Ovary (tissue), 9 donors: Measurements from ENCODE around the gene SLCO1B3. TPM values are rescaled to one million over a fixed set of nuclear protein-coding genes. Genes with fewer than 3 reads are reported as not detected.

Source experiments
- DNase-seq, 5 donors: peaks; one replicate each; pipeline ENCODE4 v3.0.0-alpha.2; 2019 to 2020
- H3K27ac ChIP-seq, 2 donors: fragments of 200-600 bp; one replicate each; pipeline versions ENCODE4 v1.5.1 to v1.8.0; 2019 to 2022
- H3K27me3 ChIP-seq: fragments of 200-600 bp; one replicate; pipeline ENCODE4 v1.8.0; 2022
- H3K36me3 ChIP-seq: fragments of 200-600 bp; sonication (generic); one replicate; pipeline ENCODE4 v1.5.1; 2019
- H3K4me1 ChIP-seq: one replicate; pipeline ENCODE4 v1.8.1; 2013; ENCODE audit warnings: mild to moderate bottlenecking, moderate library complexity; ENCODE audit not compliant: insufficient read depth
- H3K4me3 ChIP-seq: fragments of 200-600 bp; sonication (generic); one replicate; pipeline ENCODE4 v1.5.1; 2017
- H3K9me3 ChIP-seq, 2 donors: fragments of 200-600 bp in 1 of 2; sonication (generic) in 1 of 2; one replicate each; pipeline versions ENCODE4 v1.5.1 to v1.8.1; 2013 to 2019; ENCODE audit warnings: mild to moderate bottlenecking in 1 of 2, moderate library complexity in 1 of 2
- CTCF ChIP-seq, 3 donors: fragments of 450-650 bp in 2 of 3; fragments of 200-600 bp in 1 of 3; IDR thresholded peaks; one replicate each; pipeline versions ENCODE4 v1.5.1 to v1.8.0; 2016 to 2022; ENCODE audit warnings: antibody characterized with exemption in 3 of 3, mild to moderate bottlenecking in 1 of 3
- EP300 ChIP-seq: sonication (generic); formaldehyde crosslinking; IDR thresholded peaks from one replicate; pipeline ENCODE4 v1.6.1; 2017; ENCODE audit warnings: antibody characterized with exemption
- POLR2A ChIP-seq: fragments of 450-650 bp; IDR thresholded peaks from one replicate; pipeline ENCODE4 v1.6.1; 2017; ENCODE audit warnings: antibody characterized with exemption, mild to moderate bottlenecking, moderate library complexity
- whole genome bisulfite sequencing, 3 donors: extraction: QIAGEN DNeasy Blood & Tissue Kit in 1 of 3; methylation state at CpG; one replicate each; pipeline versions ENCODE4 v1.1.5 to v1.1.7; 2013 to 2017; 5-methylcytosine and 5-hydroxymethylcytosine counted together
- intact Hi-C, 4 donors: fragments of 100-400 bp; cut with DNase I; formaldehyde crosslinking; loops; one replicate each; pipeline versions ENCODE4 v1.11.0 to v1.15.1; 2022 to 2023
- polyA plus RNA-seq, 2 donors: library from polyadenylated mRNA; stranded (reverse); fragments of 200-250 nt in 1 of 2; fragments of 350-450 nt in 1 of 2; fragmentation: Illumina TruSeq in 1 of 2; extraction: RNeasy Lipid Tissue Mini Kit (QIAGEN cat#74804) in 1 of 2; gene quantifications; one replicate each; pipeline ENCODE4 v1.2.3, GENCODE V29; 2013 to 2014
- total RNA-seq, 7 donors: library from RNA; depleted of rRNA in 2 of 7; stranded (reverse); fragments of >200 nt in 2 of 7; fragmentation: NEBNext Ultra II Directional in 3 of 7; extraction: Animal tissue kit (Norgen Biotek cat#: 25700) in 3 of 7; gene quantifications; one replicate each; pipeline versions ENCODE4 v1.1.0 to v1.2.4, GENCODE V29; 2016 to 2023
- donor health status: DM: no; HTN: no; CAD: no; lungs with moderate emphysema.
- donor health status: DM: no; HTN: no; CAD: no.
- donor health status: Bipolar disorder and iron deficiency.
- donor health status: DM: yes; HTN: yes; CAD: no.
- donor health status: DM: no; HTN: no; CAD: no.
- donor health status: DM: yes; HTN: yes; CAD: no.

Gene SLCO1B3
- total and polyA plus RNA-seq, 9 donors, result 0.07 to 0.10 (median 0.10) TPM; not detected in 6

GRCh38 chr12:20885552-20885951, 75.0 kb downstream of the SLCO1B3 start:
- intact Hi-C loops, result no loop called here
- DNase-seq, result no peak
- Histone ChIP-seq H3K27me3 (no peaks in the 10 kb centered on the region), H3K4me3 (no peak overlapping the region), H3K36me3 (no peaks in the 10 kb centered on the region), H3K27ac (no peak overlapping the region), H3K9me3 (no peaks in the 10 kb centered on the region), H3K4me1 (no peaks in the 10 kb centered on the region)
- no peak for TF ChIP-seq EP300
- no peak for TF ChIP-seq CTCF (IDR thresholded peaks at IDR 0.05)
- no peak for TF ChIP-seq POLR2A
- WGBS, 3 donors, result 88 to 91% (median 88%) methylated on average over 2 of the region's 2 CpGs

- 72 to 80% (median 78%) methylated on average over 6 of the region's 6 CpGs for WGBS, 3 donors
- no peak for DNase-seq
- no peaks in the 10 kb centered on the region for H3K4me1 ChIP-seq
- TF ChIP-seq POLR2A (no peak), EP300 (no peak), CTCF (IDR thresholded peaks at IDR 0.05) (no peak)
- intact Hi-C loops, result no loop called here
- no peaks in the 10 kb centered on the region for H3K36me3 ChIP-seq
- no peak overlapping the region for H3K27ac ChIP-seq
- no peak overlapping the region for H3K4me3 ChIP-seq
- no peaks in the 10 kb centered on the region for H3K27me3 ChIP-seq
- no peaks in the 10 kb centered on the region for H3K9me3 ChIP-seq
These were observed 106.8 kb downstream of the SLCO1B3 start for GRCh38 chr12:20917269-20917668.

GRCh38 chr12:20917819-20918218, 107.3 kb downstream of the SLCO1B3 start:
- WGBS, 3 donors, result 93 to 97% (median 96%) methylated on average over 1 of the region's 1 CpG
- no peak overlapping the region for H3K4me3 ChIP-seq

GRCh38 chr12:20931894-20932293, 121.4 kb downstream of the SLCO1B3 start:
- Histone ChIP-seq H3K4me3 (no peak overlapping the region), H3K9me3 (no peaks in the 10 kb centered on the region), H3K4me1 (no peaks in the 10 kb centered on the region), H3K36me3 (no peaks in the 10 kb centered on the region), H3K27ac (no peak overlapping the region), H3K27me3 (no peaks in the 10 kb centered on the region)
- intact Hi-C loops, result no loop called here
- TF ChIP-seq POLR2A (no peak), EP300 (no peak), CTCF (IDR thresholded peaks at IDR 0.05) (no peak)
- 73 to 82% (median 73%) methylated on average over 4 of the region's 4 CpGs for WGBS, 3 donors
- DNase-seq, result no peak

More at GRCh38 chr12:20917819-20918218, 107.3 kb downstream of the SLCO1B3 start:
- intact Hi-C loops, result no loop called here
- no peak overlapping the region for H3K27ac ChIP-seq
- no peaks in the 10 kb centered on the region for H3K9me3 ChIP-seq
- H3K36me3 ChIP-seq, result no peaks in the 10 kb centered on the region
- no peaks in the 10 kb centered on the region for H3K4me1 ChIP-seq
- no peaks in the 10 kb centered on the region for H3K27me3 ChIP-seq
- TF ChIP-seq EP300 (no peak), POLR2A (no peak), CTCF (IDR thresholded peaks at IDR 0.05) (no peak)
- DNase-seq, result no peak
